ENCODE results near the gene ATP5MK. TPM values are rescaled to one million over a fixed set of nuclear protein-coding genes. Genes with fewer than 3 reads are reported as not detected.

The ATP5MK gene
- total RNA-seq, 1 donor from 2014 or later: 208 TPM

GRCh38 chr10:103433858-103434257, 37.6 kb upstream of the ATP5MK start:
- no peak overlapping the region for H3K4me3 Mint-ChIP-seq
- H3K9me3 Mint-ChIP-seq: no peaks in the 10 kb centered on the region
- H3K36me3 Mint-ChIP-seq (ENCODE audit: low read depth): peaks cover 86% of the 10 kb centered on the region
- no peak overlapping the region for H3K27ac Mint-ChIP-seq
- H3K27me3 Mint-ChIP-seq: no peaks in the 10 kb centered on the region
- ATAC-seq (ENCODE audit: low read depth): no peak
- TF ChIP-seq CTCF (IDR thresholded peaks at IDR 0.05): no peak
- CTCF ChIA-PET: interaction anchor here (0.9 kb wide), 1 partner anchor 49 kb away, joined by 3 read pairs; no protein-coding TSS in a partner anchor
- DNase-seq: no peak
- intact Hi-C loops (cut with micrococcal nuclease): no loop called here
- H3K4me1 Mint-ChIP-seq: no peaks in the 10 kb centered on the region
- POLR2A ChIA-PET: no interaction called here

GRCh38 chr10:103431902-103432301, 35.6 kb upstream of the ATP5MK start:
- intact Hi-C loops (cut with micrococcal nuclease): no loop called here
- ATAC-seq (ENCODE audit: low read depth) (no peak), DNase-seq (no peak)
- Mint-ChIP-seq H3K36me3 (ENCODE audit: low read depth) (peaks cover 89% of the 10 kb centered on the region), H3K27ac (no peak overlapping the region), H3K4me3 (no peak overlapping the region), H3K27me3 (no peaks in the 10 kb centered on the region), H3K4me1 (no peaks in the 10 kb centered on the region), H3K9me3 (no peaks in the 10 kb centered on the region)
- ChIA-PET CTCF (no interaction called here), POLR2A (interaction anchor here (0.6 kb wide), 1 partner anchor 38 kb away, joined by 4 read pairs; no protein-coding TSS in a partner anchor)
- no peak for TF ChIP-seq CTCF (IDR thresholded peaks at IDR 0.05)

GRCh38 chr10:103429647-103430046, 33.4 kb upstream of the ATP5MK start:
- H3K4me3 Mint-ChIP-seq: no peak overlapping the region
- no peak for ATAC-seq (ENCODE audit: low read depth)

GRCh38 chr10:103428989-103429643, 32.8 kb upstream of the ATP5MK start:
- intact Hi-C loops (cut with micrococcal nuclease): no loop called here
- no peak for DNase-seq

More at GRCh38 chr10:103429647-103430046, 33.4 kb upstream of the ATP5MK start:
- CTCF ChIA-PET: no interaction called here
- no peak for TF ChIP-seq CTCF (IDR thresholded peaks at IDR 0.05)
- H3K4me1 Mint-ChIP-seq: no peaks in the 10 kb centered on the region
- POLR2A ChIA-PET: interaction anchor here (0.6 kb wide), 1 partner anchor 42 kb away, joined by 10 read pairs; no protein-coding TSS in a partner anchor
- DNase-seq: no peak
- H3K27ac Mint-ChIP-seq: no peak overlapping the region
- intact Hi-C loops (cut with micrococcal nuclease): no loop called here
- H3K9me3 Mint-ChIP-seq: no peaks in the 10 kb centered on the region
- H3K36me3 Mint-ChIP-seq (ENCODE audit: low read depth): peaks cover 87% of the 10 kb centered on the region
- H3K27me3 Mint-ChIP-seq: no peaks in the 10 kb centered on the region

More at GRCh38 chr10:103428989-103429643, 32.8 kb upstream of the ATP5MK start:
- ChIA-PET CTCF (no interaction called here), POLR2A (no interaction called here)
- Mint-ChIP-seq H3K4me1 (no peaks in the 10 kb centered on the region), H3K4me3 (no peak overlapping the region), H3K9me3 (no peaks in the 10 kb centered on the region), H3K27ac (no peak overlapping the region), H3K36me3 (ENCODE audit: low read depth) (peaks cover 89% of the 10 kb centered on the region), H3K27me3 (no peaks in the 10 kb centered on the region)
- no peak for TF ChIP-seq CTCF (IDR thresholded peaks at IDR 0.05)
- no peak for ATAC-seq (ENCODE audit: low read depth)

Data from activated B cell treated with CpG ODN at 0.5 μM for 24 hours (primary cell).